ENCODE measurements around the gene LRRC63. TPM values are rescaled to one million over a fixed set of nuclear protein-coding genes. Genes with fewer than 3 reads are reported as not detected.
"Not testable (repeated sequence)": the region's sequence is repeated elsewhere in the genome, so short reads cannot be mapped to it uniquely, and the experiment has no call there.

LRRC63 gene, protein sequence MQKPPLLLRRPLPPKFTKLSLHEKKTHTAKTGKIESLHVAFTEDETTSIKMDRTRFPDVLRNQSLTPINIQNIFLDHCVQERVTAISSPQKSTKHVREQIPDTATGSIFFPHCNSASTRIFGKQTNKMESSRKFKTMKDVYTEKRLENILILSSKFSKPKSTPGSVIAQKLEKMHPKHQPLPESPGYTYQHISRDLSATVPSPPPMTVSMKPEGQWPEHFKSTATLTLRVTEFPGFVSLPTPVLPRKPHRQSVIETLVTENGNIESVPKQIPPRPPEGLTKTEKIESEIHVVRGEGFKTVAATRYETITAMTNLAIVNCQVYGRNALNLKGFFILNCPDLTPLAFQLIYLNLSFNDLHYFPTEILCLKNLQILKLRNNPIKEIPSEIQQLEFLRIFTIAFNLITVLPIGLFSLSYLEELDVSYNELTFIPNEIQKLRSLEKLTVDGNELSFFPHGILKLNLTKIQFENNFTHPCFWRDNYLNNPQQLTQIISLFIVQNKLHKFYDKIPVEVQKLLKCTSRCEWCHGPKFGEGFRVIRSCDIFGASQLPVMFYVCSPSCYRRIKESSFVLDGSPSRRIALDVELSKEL
- 0.34 and 0.42 TPM in 2 replicates for total RNA-seq

GRCh38 chr13:46211483-46212351, at the start of gene LRRC63:
Gene LRRC63 (plus strand): TSS chr13:46211928. CDS start chr13:46213035, 1,107 bp downstream.
- no peak for TF ChIP-seq CTCF (IDR thresholded peaks at IDR 0.05; ENCODE audit: insufficient read depth, low read length, poor library complexity, severe bottlenecking)
- Histone ChIP-seq H3K4me3 (ENCODE audit: low read depth, low read length) (peak within 1 kb of the TSS; percentile 48), H3K36me3 (ENCODE audit: control insufficient read depth, insufficient read depth, low read length) (no peaks in the 10 kb centered on the region), H3K27me3 (ENCODE audit: control insufficient read depth, insufficient read depth, low read length) (no peaks in the 10 kb centered on the region)
- no peak for DNase-seq (ENCODE audit: low read depth)

- not testable (repeated sequence) for DNase-seq (ENCODE audit: low read depth); H3K27me3 ChIP-seq (ENCODE audit: control insufficient read depth, insufficient read depth, low read length); H3K4me3 ChIP-seq (ENCODE audit: low read depth, low read length); H3K36me3 ChIP-seq (ENCODE audit: control insufficient read depth, insufficient read depth, low read length)
Observed at GRCh38 chr13:46162741-46163140, 49.0 kb upstream of the LRRC63 start.

GRCh38 chr13:46164661-46165060, 47.1 kb upstream of the LRRC63 start:
- Histone ChIP-seq H3K36me3 (ENCODE audit: control insufficient read depth, insufficient read depth, low read length) (no peaks in the 10 kb centered on the region), H3K27me3 (ENCODE audit: control insufficient read depth, insufficient read depth, low read length) (no peaks in the 10 kb centered on the region), H3K4me3 (ENCODE audit: low read depth, low read length) (no peak overlapping the region)
- no peak for TF ChIP-seq CTCF (IDR thresholded peaks at IDR 0.05; ENCODE audit: insufficient read depth, low read length, poor library complexity, severe bottlenecking)
- no peak for DNase-seq (ENCODE audit: low read depth)

DNA sequence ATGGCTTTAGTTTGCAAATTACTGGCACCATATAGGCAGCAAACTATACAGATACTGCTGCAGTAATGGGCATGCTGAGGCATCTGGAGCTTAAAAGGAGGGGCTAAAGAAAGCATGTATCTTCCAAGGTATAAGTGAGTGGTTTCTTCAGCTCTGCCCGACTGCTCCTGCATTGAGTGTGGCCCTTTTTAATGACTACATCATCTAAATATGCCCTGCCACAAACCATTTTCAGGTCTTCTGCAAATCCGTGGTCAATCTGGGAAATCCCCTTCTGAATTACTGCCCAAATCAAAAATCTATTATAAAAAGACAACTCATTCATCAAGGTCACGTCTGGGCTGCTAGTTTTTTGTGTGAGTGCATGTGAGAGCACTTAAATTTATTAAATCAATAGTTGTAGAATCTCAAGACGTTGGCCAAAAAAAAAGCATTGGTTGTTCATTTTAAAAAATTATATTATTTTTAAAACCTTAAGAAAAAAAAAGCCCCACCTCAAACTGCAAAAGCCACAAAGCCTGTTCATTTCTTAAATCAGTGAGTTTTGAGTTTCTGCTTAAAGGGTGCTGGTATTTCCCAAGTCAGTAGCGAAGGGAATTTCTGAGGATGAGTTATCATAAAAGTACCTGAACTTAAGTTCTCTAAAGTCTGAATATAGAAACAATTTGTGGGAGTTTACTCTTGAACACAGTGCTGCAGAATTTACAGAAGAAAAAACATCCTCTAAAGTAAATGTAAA, 46.1 kb upstream of the LRRC63 start:
- peak; percentile 71 for DNase-seq (ENCODE audit: low read depth)
- no peaks in the 10 kb centered on the region for H3K27me3 ChIP-seq (ENCODE audit: control insufficient read depth, insufficient read depth, low read length)

GRCh38 chr13:46166224-46166584, 45.5 kb upstream of the LRRC63 start:
- no peak overlapping the region for H3K4me3 ChIP-seq (ENCODE audit: low read depth, low read length)
- DNase-seq (ENCODE audit: low read depth) = no peak
- no peaks in the 10 kb centered on the region for H3K36me3 ChIP-seq (ENCODE audit: control insufficient read depth, insufficient read depth, low read length)
- TF ChIP-seq CTCF (IDR thresholded peaks at IDR 0.05; ENCODE audit: insufficient read depth, low read length, poor library complexity, severe bottlenecking) = no peak
- H3K27me3 ChIP-seq (ENCODE audit: control insufficient read depth, insufficient read depth, low read length) = no peaks in the 10 kb centered on the region

More for the DNA sequence above, 46.1 kb upstream of the LRRC63 start:
- TF ChIP-seq CTCF (IDR thresholded peaks at IDR 0.05; ENCODE audit: insufficient read depth, low read length, poor library complexity, severe bottlenecking) = no peak
- no peaks in the 10 kb centered on the region for H3K36me3 ChIP-seq (ENCODE audit: control insufficient read depth, insufficient read depth, low read length)
- H3K4me3 ChIP-seq (ENCODE audit: low read depth, low read length) = no peak overlapping the region
